ENCODE results near the gene EGR1.
A peak's percentile ranks its signal among the peaks of the same experiment; 100 is the strongest.

Gene EGR1

DNA sequence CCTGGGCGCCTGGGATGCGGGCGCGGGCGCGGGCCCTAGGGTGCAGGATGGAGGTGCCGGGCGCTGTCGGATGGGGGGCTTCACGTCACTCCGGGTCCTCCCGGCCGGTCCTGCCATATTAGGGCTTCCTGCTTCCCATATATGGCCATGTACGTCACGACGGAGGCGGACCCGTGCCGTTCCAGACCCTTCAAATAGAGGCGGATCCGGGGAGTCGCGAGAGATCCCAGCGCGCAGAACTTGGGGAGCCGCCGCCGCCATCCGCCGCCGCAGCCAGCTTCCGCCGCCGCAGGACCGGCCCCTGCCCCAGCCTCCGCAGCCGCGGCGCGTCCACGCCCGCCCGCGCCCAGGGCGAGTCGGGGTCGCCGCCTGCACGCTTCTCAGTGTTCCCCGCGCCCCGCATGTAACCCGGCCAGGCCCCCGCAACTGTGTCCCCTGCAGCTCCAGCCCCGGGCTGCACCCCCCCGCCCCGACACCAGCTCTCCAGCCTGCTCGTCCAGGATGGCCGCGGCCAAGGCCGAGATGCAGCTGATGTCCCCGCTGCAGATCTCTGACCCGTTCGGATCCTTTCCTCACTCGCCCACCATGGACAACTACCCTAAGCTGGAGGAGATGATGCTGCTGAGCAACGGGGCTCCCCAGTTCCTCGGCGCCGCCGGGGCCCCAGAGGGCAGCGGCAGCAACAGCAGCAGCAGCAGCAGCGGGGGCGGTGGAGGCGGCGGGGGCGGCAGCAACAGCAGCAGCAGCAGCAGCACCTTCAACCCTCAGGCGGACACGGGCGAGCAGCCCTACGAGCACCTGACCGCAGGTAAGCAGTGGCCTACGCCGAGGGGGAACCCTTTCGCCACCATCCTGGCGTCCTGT lies at the start of gene EGR1:
EGR1 (plus strand) TSS at position 219 of the 864 bp plus-strand sequence; CDS start at position 502, 283 bp downstream.
- DNase-seq (ENCODE audit: low read depth, low spot score), result peak; percentile 91

DNA sequence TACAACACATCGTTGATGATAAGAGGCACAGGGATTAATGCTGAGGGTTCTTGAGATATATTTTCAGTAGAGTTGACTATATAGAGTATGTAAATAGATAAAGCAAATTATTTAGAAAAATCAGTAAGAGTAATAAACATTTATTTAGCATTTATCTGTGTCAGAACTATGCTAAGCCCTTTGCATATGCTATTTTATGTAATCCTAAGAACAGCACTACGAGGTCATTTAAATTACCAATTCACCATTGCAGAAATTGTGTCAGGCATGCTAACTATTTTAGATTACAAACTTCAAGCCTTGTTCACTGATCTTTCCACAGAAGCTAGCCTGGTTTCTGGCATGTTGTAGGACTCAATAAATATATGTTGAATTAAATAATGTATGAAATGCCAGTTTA lies 46.8 kb upstream of the EGR1 start:
- no peak for DNase-seq (ENCODE audit: low read depth, low spot score)

DNA sequence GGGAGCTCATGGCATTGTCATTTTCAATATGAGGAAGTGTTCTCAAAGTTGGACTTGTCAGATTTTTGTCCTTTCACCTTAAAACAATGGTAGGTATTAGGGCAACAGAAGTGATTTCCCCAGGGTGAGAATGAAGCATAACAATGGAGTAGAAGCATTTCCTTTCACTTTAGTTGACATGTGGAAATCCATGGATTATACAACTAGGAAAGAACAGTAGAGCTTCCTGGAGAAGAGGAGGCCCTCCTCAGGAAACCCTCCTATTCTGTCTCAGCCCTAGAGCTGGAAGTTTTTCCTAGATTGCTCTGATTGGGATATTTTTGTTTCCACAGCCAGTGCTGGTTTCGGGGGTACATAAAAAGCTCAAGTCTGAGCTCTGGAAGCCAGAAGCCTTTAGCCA lies 40.2 kb upstream of the EGR1 start:
- no peak for DNase-seq (ENCODE audit: low read depth, low spot score)

- no peak for DNase-seq (ENCODE audit: low read depth, low spot score)
Measured at GRCh38 chr5:138435943-138436342, 29.3 kb upstream of the EGR1 start.

DNA sequence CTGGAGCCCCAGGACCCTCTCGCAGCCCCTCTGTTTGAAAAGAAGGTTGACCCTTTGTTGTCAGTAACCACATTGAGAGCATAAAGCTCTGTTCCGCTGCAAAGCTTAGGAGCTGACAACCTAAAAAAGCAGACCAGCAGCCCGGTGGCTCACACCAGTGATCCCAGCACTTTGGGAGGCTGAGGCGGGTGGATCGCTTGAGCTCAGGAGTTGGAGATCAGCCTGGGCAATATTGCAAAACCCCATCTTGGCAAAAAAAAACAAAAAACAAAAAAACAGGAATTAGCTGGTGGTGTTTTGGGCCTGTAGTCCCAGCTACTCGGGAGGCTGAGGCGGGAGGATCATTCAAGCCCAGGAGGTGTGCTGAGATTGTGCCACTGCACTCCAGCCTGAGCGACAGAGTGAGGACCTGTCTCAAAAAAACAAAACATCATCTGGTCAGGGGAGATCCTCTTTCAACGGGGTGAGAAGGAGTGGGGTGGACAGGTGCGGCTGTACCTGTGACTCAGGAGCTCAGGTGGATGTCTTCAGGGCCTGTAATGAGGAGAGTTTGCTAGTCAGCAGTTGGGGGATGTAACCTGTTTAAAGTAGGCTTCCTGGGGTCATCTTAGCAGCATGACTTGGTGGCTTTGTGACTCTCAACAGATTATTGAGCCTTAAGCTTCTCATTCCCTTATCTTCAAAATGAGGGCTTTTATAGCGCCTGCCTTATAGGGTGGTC lies 27.1 kb upstream of the EGR1 start:
- DNase-seq (ENCODE audit: low read depth, low spot score), result no peak

DNA sequence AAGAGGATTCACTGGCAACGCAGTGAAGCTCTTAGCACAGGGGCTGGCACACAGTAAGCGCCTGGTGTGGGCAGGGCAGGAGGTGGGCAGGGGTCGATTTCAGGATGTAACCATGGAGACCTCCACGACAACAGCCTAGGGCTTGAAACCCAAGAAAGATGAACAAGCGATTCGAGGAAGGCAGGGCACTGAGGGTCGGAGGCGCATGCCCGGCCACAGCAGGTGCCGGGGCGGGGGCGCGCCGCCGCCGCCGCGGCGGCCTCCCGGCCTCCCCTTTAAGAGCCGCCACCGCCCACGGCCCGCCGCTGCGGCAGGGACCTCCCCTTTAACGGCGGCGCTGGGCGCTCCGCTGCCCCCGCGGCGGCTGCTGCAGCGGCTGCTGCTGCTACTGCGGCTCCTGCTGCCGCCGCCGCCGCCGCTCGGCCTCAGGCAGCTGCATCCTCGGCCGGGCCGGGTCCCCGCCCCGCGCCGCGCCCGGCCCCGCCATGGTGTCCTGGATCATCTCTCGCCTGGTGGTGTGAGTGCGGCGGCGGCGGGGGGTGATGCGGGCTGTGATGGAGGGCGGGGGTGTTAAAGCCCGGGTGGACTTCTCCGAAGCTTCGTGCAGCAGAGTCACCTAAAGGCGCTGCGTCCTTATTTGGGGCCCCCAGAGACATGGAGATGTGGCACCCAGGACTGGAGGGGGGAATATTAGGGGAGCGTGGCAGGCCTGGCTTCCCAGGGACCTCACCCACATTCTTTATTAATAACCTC lies 26.4 kb upstream of the EGR1 start, which contains the start of gene REEP2:
REEP2 (plus strand) TSS at position 334 of the 753 bp plus-strand sequence; CDS start at position 486, 152 bp downstream.
- peak; percentile 50 for DNase-seq (ENCODE audit: low read depth, low spot score)

DNA sequence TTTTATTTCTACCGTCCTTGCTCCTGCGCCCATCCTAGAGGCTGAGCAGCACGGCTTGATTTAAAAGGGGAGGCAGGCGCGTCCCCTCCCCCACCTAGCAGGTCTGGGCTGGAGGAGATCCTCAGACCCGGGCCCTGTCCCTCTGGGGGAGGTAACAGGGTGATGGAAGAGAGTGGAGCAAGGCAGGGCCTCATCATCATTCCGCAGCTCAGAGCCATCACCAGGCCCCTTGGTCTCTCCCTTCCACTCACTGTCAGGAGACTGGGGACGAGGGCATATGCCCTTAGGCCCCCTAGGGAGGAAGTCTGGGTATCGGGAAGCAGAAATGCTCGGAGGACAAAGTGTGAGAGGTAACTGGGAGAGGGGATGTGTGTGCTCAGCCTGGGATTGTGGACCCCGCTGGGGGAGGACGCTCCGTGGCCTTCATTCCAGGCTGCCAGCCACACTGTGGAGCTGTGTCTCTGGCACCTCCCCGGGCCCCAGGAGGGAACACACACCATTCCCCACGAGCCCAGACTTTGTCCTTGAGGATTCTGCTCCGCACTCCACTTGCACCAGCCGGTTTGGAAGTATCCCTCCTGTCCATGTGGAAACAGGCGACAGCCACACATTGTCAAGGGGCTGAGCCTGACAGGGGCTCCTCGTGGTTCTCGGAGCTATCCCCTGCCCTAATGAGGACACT lies 25.7 kb upstream of the EGR1 start:
- no peak for DNase-seq (ENCODE audit: low read depth, low spot score)

- no peak for DNase-seq (ENCODE audit: low read depth, low spot score)
Measured at GRCh38 chr5:138440159-138441073, 24.9 kb upstream of the EGR1 start.

DNA sequence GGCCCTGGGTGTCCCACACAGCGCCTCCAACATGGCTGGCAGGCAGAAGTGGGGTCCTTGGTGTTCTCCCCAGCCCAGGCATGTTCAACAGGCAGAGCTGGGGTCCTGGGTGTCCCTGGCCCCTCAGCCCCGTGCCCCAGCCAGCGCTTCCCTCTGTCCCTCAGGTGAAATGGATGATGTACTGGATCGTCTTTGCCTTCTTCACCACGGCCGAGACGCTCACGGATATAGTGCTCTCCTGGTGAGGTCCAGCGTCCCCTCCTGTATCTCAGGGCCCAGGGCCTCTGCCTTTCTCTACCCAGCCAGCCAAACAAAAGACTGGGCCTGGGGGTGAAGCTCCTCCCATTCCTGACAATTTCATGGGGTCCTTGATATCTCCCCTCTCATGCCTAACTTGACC lies 24.1 kb upstream of the EGR1 start:
- no peak for DNase-seq (ENCODE audit: low read depth, low spot score)

GRCh38 chr5:138444078-138444773 lies 21.1 kb upstream of the EGR1 start:
- DNase-seq (ENCODE audit: low read depth, low spot score), result no peak

GRCh38 chr5:138444774-138445546 lies 20.3 kb upstream of the EGR1 start:
- DNase-seq (ENCODE audit: low read depth, low spot score), result no peak

- no peak for DNase-seq (ENCODE audit: low read depth, low spot score)
Measured at GRCh38 chr5:138445547-138446271, 19.6 kb upstream of the EGR1 start.

DNA sequence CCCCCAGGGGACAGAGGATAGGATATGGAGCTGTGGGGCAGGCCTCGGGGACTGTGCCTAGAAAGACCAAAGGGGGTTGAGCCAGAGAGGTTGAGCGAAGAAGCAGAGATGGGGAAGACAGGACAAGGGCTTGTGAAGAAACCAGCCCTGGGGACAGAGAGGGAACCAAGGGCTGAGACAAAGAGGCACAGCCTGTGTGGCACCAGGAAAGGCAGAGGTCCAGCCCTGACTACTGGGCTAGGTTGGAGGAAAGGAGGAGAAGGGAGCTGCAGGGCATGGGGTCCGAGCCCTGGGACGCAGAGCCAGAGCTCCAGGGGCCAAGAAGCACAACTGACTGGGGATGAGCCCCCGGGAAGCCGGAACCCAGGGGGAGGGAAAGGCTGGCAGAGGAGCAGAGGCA lies 17.2 kb upstream of the EGR1 start:
- no peak for DNase-seq (ENCODE audit: low read depth, low spot score)

GRCh38 chr5:138448481-138449398 lies 16.5 kb upstream of the EGR1 start:
- DNase-seq (ENCODE audit: low read depth, low spot score), result no peak

DNA sequence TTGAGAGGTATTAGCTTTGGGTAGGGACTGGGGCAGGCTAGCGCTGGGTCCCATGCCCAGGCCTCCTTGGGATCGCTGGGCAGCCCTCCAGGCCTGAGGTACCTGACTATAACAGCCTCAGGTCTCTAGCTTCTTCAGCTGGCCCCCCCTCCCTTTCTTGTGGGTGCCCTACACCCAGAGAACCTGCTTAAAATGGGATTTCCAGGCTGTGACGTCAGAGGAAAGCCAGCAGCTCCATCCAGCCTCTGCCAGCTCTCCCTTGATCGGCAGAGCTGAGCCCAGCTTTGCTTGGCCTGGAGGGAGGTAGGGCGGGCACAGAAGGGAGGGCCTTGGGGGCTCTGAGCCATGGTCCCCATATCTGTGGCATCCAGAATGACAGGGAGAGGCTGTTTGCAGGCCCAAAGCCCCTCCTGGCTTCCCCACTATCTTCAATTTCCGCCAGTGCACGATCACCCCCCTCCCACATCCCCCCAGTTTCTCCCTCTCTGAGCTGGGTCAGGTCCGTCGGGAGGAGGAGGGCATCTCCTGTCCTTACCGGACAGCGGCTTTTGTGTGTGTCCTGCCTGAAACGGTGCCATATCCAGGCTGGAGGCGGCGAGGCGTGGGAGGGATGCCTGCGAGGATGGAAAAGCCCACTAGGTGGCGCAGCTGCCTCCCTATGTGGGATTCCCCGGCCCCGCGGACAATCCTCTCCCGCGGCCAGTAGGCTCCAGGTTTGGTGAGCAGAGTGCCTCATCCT lies 15.6 kb upstream of the EGR1 start:
- peak; percentile 57 for DNase-seq (ENCODE audit: low read depth, low spot score)

DNA sequence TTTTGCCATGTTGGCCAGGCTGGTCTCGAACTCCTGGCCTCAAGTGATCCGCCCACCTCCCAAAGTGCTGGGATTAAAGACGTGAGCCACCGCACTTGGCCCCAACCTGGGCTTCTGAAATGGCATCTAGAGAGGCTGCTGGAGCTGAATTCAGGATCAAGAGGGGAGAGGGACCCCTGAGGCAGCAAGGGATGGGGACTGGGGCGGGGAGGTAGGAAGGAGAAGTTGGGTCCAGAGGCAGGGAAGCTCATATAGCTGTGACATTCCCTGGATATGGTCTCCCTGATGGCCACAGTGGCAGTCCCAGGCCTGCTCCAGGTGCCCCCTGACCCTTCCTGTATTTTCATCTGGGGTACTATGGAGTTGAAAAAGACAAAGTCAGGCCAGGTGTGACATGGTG lies 14.3 kb upstream of the EGR1 start:
- DNase-seq (ENCODE audit: low read depth, low spot score), result no peak

- DNase-seq (ENCODE audit: low read depth, low spot score), result no peak
Measured at GRCh38 chr5:138452720-138453119, 12.6 kb upstream of the EGR1 start.
